Pons (tissue), 1 donor: ENCODE measurements around the gene TRIP6.

Source experiments
- DNase-seq: peaks from one replicate; pipeline ENCODE4 v3.0.0-alpha.2; 2016; ENCODE audit warnings: low spot score

TRIP6 gene

DNA sequence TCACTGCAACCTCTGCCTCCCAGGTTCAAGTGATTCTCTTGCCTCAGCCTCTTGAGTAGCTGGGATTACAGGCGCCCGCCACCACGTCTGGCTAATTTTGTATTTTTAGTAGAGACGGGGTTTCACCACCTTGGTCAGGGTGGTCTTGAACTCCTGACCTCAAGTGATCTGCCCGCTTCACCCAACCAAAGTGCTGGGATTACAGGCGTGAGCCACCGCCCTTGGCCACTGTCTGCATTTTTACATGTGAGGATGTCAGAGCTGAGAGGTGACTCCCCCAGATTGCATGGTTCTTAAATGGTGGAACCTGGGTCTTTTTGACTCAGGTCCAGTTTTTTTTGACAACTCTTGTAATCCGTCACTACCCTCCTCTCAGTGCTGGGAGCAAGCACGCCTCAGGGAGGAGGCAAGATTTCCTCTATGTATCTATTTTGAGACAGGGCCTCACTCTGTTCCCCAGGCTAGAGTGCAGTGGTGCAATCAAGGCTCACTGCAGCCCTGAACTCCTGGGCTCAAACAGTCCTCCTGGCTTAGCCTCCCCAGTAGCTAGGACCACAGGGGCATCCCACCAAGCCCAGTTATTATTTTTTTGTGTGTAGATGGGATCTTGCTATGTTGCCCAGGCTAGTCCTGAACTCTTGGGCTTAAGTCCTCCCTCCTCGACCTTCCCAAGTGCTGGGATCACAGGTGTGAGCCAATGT is 6.6 kb downstream of the TRIP6 start:
- no peak for DNase-seq

DNA sequence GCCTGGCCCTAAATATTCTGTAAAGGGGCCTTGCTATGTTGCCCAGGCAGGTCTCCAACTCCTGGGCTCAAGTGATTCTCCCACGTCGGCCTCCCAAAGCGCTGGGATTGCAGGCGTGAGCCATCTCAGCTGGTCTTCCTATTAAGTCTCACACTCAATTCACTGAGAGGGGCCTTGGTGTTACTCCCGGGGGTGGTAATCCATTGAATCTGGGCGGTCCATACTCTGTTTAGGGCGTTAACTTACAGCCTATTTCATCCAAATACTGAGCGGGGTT is 7.1 kb downstream of the TRIP6 start:
- DNase-seq, result no peak

DNA sequence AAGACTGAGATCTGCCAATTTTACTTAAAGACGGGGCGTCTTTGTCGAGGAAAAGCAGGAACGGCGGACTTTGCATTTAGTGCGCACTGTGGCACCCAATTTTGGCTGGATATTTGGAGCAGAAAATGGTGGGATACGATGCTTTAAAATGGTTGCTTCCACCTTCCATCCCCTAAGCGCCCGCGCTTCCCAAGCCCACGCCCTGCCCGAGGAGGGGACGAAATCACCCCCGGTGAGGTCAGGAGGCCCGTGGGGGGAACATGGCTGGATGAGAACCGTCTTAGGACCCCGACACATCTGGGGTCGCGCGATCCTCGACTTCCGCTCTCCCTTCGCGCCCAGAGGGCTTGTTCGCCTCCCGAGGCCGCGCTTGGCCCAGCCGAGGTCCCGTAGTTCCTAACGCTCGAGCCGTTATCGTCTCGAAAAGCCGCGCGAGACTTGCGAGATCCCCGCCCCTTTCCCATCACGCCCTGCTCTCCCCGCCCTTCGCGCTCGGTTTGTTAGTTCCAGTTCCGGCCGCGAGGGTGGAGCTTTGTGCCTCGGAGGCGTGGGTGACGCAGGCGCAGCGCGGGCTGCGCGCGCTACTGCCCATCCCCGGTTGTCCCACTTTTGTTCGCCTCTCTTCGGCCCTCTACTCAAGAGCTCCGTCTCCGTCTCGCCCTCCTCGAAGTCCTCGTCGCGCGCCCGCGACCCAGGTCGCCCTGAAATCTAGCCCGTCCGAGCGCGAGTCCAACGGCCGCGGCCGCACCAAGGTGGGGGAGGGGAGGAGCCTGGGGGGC is 7.6 kb downstream of the TRIP6 start, which contains the start of gene SRRT:
Gene SRRT (plus strand): TSS at position 527 of the 779 bp plus-strand sequence. CDS start 488 bp downstream, outside the sequence.
- peak; percentile 99 for DNase-seq

- DNase-seq, result no peak
Observed at GRCh38 chr7:100875356-100875751, 8.2 kb downstream of the TRIP6 start.

GRCh38 chr7:100878013-100878412 is 10.8 kb downstream of the TRIP6 start:
- no peak for DNase-seq

- DNase-seq, result no peak
Observed at GRCh38 chr7:100878685-100879084, 11.5 kb downstream of the TRIP6 start.

GRCh38 chr7:100879685-100880261 is 12.6 kb downstream of the TRIP6 start:
- DNase-seq, result peak; percentile 82

GRCh38 chr7:100880645-100881044 is 13.5 kb downstream of the TRIP6 start:
- DNase-seq, result no peak

GRCh38 chr7:100881136-100881535 is 13.9 kb downstream of the TRIP6 start:
- no peak for DNase-seq

DNA sequence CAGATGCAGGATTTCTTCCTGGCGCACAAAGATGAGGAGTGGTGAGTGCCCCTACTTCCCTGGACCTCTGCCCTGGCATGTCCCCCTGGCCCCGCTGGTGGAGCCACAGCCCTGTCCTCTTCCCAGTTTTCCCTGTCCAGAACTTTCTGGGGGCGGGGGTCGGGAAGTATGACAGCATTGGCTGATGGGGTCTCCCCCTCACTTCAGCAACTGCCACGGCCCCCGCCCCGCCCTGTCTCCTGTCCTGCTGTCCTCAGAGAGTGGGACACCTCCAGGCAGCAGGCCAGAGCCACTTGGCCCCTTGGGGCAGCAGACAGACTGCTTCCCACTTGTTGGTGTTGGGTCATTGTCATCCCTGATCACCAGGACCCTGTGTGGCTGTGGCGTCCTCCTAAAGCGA is 15.0 kb downstream of the TRIP6 start:
- DNase-seq, result no peak

DNA sequence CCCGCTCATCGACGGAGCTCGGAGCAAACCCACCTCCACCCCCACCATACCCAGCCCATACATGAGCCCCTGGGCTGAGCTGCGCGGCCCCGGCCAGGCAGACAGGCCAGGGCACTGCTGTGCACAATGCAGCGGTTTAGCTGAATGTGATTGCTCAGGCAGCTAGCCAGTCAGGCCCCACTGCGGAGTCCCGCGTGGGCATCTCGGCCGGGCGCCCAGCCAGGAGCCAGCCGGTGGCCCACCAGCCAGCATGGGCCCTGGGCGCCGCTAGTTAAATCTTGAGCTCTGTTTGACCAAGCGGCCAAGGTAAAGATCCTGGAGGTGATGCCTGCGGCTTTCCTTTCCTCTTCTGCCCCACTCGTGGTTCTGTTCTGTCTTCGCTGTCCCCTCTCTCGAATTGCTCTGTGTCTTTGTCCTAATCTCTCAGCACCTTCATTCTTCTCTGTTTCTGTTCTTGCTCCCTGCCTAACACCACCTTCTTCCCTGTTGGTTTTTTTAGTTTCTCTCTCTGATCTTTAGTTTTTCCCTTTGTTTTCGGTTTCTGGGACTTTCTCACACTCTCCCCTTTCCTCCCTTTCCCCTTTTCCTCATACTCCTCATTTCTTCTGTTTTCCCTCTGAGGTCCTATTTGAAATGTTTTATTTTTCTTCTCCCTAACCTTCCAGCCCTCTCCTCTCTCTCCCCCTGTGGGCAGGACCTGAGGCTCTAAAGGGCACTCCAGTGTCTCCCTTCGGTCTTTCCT is 15.8 kb downstream of the TRIP6 start:
- no peak for DNase-seq

DNA sequence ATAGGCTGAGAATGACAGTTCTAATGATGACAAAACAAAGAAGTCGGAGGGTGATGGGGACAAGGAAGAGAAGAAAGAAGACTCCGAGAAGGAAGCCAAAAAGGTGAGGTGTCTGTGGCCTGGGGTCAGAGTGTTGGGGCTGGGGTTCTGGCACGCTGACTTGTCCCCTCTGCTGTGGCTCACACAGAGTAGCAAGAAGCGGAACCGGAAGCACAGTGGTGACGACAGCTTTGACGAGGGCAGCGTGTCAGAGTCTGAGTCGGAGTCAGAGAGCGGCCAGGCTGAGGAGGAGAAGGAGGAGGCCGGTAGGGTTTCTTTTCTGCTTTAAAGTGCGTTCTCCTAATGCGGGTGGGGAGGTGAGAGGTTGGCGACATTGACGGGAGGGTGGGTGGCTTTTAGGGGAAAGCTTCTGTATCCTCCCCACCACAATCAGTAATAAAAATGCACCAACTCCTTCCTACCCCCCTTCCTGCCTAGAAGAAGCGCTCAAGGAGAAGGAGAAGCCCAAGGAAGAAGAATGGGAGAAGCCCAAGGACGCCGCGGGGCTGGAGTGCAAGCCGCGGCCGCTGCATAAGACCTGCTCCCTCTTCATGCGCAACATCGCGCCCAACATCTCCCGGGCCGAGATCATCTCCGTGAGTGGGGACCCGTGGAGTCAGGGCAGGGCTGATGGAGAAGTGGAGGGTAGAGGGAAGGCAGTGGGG is 17.7 kb downstream of the TRIP6 start:
- no peak for DNase-seq

GRCh38 chr7:100885440-100886141 is 18.4 kb downstream of the TRIP6 start:
- DNase-seq, result no peak

GRCh38 chr7:100886142-100886935 is 19.2 kb downstream of the TRIP6 start:
- no peak for DNase-seq

GRCh38 chr7:100886936-100887515 is 19.8 kb downstream of the TRIP6 start:
- DNase-seq, result no peak

- no peak for DNase-seq
Observed at GRCh38 chr7:100887516-100888290, 20.5 kb downstream of the TRIP6 start.

DNA sequence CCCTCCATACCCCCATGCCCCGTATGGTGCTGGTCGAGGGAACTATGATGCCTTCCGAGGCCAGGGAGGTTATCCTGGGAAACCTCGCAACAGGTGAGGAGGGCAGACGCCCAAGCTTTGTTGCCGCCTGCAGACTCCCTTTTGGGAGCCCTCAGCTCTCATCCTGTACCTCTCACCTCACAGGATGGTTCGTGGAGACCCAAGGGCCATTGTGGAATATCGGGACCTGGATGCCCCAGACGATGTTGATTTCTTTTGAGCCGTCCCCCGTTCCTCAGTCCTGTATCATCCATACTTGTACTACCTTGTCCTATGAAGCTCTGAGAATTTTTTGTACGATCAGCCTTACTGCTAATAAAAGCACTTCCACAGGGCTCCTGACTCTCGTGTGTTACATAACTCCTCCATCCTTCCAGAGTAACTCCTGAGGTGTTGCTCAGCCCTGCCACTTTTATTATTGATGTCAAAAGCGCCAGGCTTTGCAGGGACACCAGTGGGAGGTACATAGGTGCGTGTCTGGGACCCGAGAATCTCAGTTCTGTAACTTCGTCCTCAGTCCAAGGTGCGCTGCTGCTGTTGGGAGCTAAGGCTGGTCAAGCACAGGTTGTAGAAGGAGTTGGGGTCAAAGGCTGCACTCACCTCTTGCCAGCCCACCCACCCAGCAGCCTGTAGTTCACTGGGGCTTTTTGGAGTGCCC is 21.3 kb downstream of the TRIP6 start:
- DNase-seq, result no peak

GRCh38 chr7:100888988-100889750 is 22.0 kb downstream of the TRIP6 start, which contains the start of gene UFSP1:
UFSP1 (minus strand) TSS chr7:100889715; CDS start chr7:100889271, 444 bp downstream.
- no peak for DNase-seq
